ENCODE measurements around the gene SIN3B.

The SIN3B gene

DNA sequence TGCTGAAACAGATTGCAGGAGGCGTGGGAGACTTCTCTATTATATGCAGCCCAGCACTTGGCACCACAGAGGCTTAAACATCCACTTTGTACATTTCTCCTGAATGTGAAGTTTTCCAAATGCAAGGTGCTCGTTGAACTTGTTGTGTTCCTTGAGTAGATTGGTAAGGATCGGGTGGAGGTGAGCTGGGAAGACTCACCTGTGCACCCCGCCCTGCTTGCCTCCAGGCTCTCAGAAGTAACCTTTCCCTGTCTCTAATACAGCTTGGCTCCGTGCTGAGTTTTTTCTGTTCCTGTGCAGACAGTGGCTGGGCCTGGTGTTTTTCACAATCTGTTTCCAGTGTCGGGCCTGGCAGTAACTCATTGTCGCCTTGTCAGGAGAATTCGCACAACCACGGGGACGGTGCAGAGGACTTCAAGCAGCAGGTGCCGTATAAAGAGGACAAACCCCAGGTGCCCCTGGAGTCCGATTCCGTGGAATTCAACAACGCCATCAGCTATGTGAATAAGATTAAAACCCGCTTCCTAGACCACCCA lies 12.3 kb downstream of the SIN3B start:
- no peak for TF ChIP-seq POLR2A (IDR thresholded peaks at IDR 0.05; ENCODE audit: low read depth, low read length)
- DNase-seq (ENCODE audit: insufficient read length, low spot score) (no peak), FAIRE-seq (no peak)

DNA sequence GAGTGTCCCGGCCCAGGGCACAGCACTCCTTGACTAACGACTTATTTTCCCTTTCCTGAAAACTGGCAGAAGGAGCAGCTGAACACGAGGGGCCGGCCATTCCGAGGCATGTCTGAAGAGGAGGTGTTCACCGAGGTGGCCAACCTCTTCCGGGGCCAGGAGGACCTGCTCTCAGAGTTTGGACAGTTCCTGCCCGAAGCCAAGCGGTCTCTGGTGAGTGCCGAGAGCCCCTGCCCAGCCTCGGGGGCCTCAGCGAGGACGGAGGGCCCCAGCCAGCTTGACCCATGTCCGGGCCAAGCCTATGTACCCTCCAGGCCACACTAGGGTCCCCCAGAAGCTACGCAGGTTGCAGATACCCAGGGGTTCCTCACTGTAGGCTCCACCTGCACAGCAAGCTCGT lies 17.7 kb downstream of the SIN3B start:
- DNase-seq (ENCODE audit: insufficient read length, low spot score), result no peak
- FAIRE-seq, result no peak
- no peak for TF ChIP-seq POLR2A (IDR thresholded peaks at IDR 0.05; ENCODE audit: low read depth, low read length)

DNA sequence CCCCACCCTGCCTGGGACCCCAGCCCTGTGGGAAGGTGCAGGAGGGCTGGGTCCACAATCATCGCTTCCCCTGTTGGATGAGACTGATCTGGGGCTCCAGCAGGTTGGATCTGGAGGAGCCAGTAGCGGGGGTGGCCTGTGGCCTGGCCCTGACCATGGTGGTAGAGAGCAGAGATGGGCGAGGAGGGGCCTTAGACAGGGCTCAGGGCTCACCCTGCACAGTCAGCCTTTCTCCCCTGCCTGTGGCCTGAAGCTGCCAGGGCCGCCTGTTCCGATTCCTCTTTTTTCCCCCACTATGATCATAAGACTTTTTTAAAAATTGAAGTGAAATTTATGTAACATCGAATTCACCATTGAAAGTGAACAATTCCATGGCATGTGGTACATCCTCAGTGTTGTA lies 18.2 kb downstream of the SIN3B start:
- TF ChIP-seq POLR2A (IDR thresholded peaks at IDR 0.05; ENCODE audit: low read depth, low read length), result no peak
- DNase-seq (ENCODE audit: insufficient read length, low spot score) (no peak), FAIRE-seq (no peak)

DNA sequence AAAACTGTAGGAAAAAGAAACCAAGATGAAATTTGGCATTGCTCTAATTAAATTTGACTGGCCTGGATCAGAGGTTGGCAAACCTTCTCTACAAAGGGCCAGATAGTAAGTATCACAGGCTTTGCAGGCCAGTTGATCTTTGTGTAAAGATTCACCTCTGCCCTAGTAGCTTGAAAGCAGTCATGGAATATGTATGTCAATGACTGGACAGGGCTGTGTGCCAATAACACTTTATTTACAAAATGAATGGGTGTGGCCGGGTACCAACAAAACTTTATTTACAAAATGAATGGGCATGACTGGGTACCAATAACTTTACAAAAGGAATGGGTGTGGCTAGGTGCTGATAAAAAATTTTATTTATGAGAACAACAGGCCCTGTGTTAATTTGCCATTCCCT lies 20.0 kb downstream of the SIN3B start:
- no peak for TF ChIP-seq POLR2A (IDR thresholded peaks at IDR 0.05; ENCODE audit: low read depth, low read length)
- DNase-seq (ENCODE audit: insufficient read length, low spot score) (no peak), FAIRE-seq (no peak)

DNA sequence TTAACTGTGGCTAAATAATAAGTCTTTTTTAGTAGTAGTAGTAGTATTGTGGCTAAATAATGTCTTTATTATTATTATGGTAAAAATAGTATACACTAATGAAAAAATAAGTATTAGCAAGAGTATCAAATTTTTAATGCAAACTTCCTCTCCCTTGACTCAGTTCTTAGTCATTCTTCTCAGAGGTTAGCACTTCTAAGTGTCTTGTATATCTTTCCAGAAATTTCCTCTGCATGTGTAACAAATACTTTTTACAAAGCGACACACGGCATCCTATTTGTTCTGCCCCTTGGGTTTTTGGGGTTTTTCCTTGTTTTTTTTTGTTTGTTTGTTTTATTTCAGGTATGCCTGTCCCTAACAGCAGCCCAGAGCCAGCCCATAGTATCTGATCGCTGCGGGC lies 20.9 kb downstream of the SIN3B start:
- FAIRE-seq (no peak), DNase-seq (ENCODE audit: insufficient read length, low spot score) (no peak)
- TF ChIP-seq POLR2A (IDR thresholded peaks at IDR 0.05; ENCODE audit: low read depth, low read length), result no peak

- FAIRE-seq, result peak; percentile 36
- no peak for TF ChIP-seq POLR2A (IDR thresholded peaks at IDR 0.05; ENCODE audit: low read depth, low read length)
- DNase-seq (ENCODE audit: insufficient read length, low spot score), result peak; percentile 71
These were observed 22.0 kb downstream of the SIN3B start for GRCh38 chr19:16851031-16851712.

GRCh38 chr19:16853066-16853465 lies 23.9 kb downstream of the SIN3B start:
- DNase-seq (ENCODE audit: insufficient read length, low spot score) (no peak), FAIRE-seq (no peak)
- no peak for TF ChIP-seq POLR2A (IDR thresholded peaks at IDR 0.05; ENCODE audit: low read depth, low read length)

- TF ChIP-seq POLR2A (IDR thresholded peaks at IDR 0.05; ENCODE audit: low read depth, low read length), result no peak
- DNase-seq (ENCODE audit: insufficient read length, low spot score) (no peak), FAIRE-seq (no peak)
These were observed 26.9 kb downstream of the SIN3B start for GRCh38 chr19:16856091-16856490.

GRCh38 chr19:16859626-16860025 lies 30.4 kb downstream of the SIN3B start:
- DNase-seq (ENCODE audit: insufficient read length, low spot score) (no peak), FAIRE-seq (no peak)
- TF ChIP-seq POLR2A (IDR thresholded peaks at IDR 0.05; ENCODE audit: low read depth, low read length), result no peak

DNA sequence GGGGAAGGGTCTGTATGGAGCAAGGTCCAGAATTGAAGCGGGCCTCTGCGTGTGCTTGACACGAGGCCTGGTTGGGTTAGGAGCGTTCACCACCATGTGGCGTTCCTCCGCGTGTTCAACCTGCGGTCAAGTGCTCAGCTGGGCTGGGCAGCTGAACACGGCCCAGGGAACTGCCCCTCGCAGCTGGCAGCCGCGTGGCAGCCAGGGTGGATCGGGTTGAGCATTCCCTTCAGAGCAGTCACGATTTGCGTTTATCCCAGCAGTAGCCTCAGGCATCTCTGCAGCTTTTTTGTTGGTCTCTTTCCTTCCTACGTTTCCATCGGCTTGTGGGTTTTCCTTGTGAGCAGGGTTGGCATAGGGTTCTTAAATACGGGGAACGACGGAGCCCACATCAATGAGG lies 30.9 kb downstream of the SIN3B start:
- DNase-seq (ENCODE audit: insufficient read length, low spot score), result no peak
- TF ChIP-seq POLR2A (IDR thresholded peaks at IDR 0.05; ENCODE audit: low read depth, low read length), result no peak
- FAIRE-seq, result no peak

- FAIRE-seq, result no peak
- DNase-seq (ENCODE audit: insufficient read length, low spot score), result no peak
- TF ChIP-seq POLR2A (IDR thresholded peaks at IDR 0.05; ENCODE audit: low read depth, low read length), result no peak
These were observed 31.8 kb downstream of the SIN3B start for GRCh38 chr19:16861011-16861410.

DNA sequence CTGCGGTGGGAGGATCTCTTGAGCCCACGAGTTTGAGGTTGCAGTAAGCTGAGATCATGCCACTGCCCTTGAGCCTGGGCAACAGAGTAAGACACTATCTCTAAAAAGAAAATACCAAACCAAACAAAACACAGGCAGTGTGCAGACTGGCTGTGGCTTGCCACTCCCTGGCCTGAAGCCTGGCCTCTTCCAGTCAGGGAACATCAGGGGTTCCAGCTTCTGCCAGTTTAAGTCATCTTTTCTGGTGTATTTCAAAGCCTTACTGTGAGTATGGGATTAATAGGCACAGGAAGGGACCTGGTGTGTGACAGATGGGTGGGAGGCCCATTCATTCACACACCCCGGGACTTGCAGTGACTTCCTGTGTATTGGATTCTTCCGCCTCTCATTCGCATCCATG lies 32.6 kb downstream of the SIN3B start:
- DNase-seq (ENCODE audit: insufficient read length, low spot score), result no peak
- no peak for TF ChIP-seq POLR2A (IDR thresholded peaks at IDR 0.05; ENCODE audit: low read depth, low read length)
- FAIRE-seq, result no peak

- no peak for TF ChIP-seq POLR2A (IDR thresholded peaks at IDR 0.05; ENCODE audit: low read depth, low read length)
- DNase-seq (ENCODE audit: insufficient read length, low spot score), result no peak
- FAIRE-seq, result no peak
These were observed 33.7 kb downstream of the SIN3B start for GRCh38 chr19:16862826-16863415.

- TF ChIP-seq POLR2A (IDR thresholded peaks at IDR 0.05; ENCODE audit: low read depth, low read length), result no peak
- peak; percentile 93 for DNase-seq (ENCODE audit: insufficient read length, low spot score)
- no peak for FAIRE-seq
These were observed 38.0 kb downstream of the SIN3B start for GRCh38 chr19:16867211-16867610.

- TF ChIP-seq POLR2A (IDR thresholded peaks at IDR 0.05; ENCODE audit: low read depth, low read length), result no peak
- no peak for FAIRE-seq
These were observed 39.4 kb downstream of the SIN3B start for GRCh38 chr19:16868423-16869130.

More at GRCh38 chr19:16868423-16869130, 39.4 kb downstream of the SIN3B start:
- DNase-seq (ENCODE audit: insufficient read length, low spot score), result no peak

Measured in H54 (cell line).